PC-9 (cell line): ENCODE data around the gene LGALS7B.

Source experiments
- CTCF ChIP-seq: fragments of 200-600 bp; sonication (generic); conservative IDR thresholded peaks from 2 replicates; pipeline ENCODE4 v1.6.1; 2017; ENCODE audit warnings: mixed run types, antibody characterized with exemption, mild to moderate bottlenecking, moderate library complexity
- EZH2 ChIP-seq: fragments of 200-600 bp; sonication (generic); IDR thresholded peaks from 2 replicates; pipeline ENCODE4 v1.8.0; 2017; ENCODE audit warnings: antibody characterized with exemption, low read depth

GRCh38 chr19:38788478-38789243, at the start of gene LGALS7B:
- TF ChIP-seq CTCF, result no peak
- TF ChIP-seq EZH2, result no peak
